GM23338 (cell line): ENCODE measurements around the gene SBF1.

Experiments
- CREB1 ChIP-seq: fragments of 250-450 bp; sonication (Bioruptor Pico); IDR thresholded peaks from 2 replicates; pipeline ENCODE4 v1.5.0; 2020; ENCODE audit warnings: low read depth, mild to moderate bottlenecking, moderate library complexity
- EZH2phosphoT487 ChIP-seq: fragments of 200-600 bp; sonication (generic); IDR thresholded peaks from one replicate; pipeline ENCODE4 v1.8.1; 2018; ENCODE audit warnings: antibody characterized with exemption; ENCODE audit not compliant: unreplicated experiment
- TF ChIP-seq, protein P1 (sequence below), 2 experiments: fragments of 200-600 bp in 1 of 2; sonication (generic) in 1 of 2; conservative IDR thresholded peaks; 2 replicates each; pipeline versions ENCODE4 v1.5.1 to v1.6.1; 2016 to 2017; ENCODE audit warnings: antibody characterized with exemption in 2 of 2, low read depth in 2 of 2, mild to moderate bottlenecking in 2 of 2, moderate library complexity in 1 of 2

DNA sequence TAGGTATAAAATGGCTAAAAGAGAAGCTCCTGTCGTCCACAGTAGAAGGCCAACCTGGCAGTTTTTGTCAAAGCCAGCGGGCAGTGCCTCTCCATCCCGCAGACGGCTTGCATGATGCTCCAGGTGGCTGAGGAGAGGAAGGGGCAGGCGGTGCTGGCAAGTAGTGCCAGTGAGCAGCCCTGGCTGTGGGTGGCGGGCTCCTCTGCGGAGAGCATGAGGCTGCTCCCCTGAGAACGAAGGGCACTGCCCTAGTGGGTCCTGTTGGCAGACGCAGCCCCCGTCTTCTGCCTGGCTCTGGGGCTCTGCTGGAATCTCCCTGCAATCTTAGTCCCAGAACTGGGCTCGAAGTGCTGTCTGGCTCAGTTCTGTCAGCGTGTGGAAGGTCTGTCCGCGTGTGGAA, 50.9 kb downstream of the SBF1 start:
- no peak for TF ChIP-seq EZH2phosphoT487
- no peak for TF ChIP-seq CREB1 (CRISPR knock-in tag)
- TF ChIP-seq, protein P1, sequence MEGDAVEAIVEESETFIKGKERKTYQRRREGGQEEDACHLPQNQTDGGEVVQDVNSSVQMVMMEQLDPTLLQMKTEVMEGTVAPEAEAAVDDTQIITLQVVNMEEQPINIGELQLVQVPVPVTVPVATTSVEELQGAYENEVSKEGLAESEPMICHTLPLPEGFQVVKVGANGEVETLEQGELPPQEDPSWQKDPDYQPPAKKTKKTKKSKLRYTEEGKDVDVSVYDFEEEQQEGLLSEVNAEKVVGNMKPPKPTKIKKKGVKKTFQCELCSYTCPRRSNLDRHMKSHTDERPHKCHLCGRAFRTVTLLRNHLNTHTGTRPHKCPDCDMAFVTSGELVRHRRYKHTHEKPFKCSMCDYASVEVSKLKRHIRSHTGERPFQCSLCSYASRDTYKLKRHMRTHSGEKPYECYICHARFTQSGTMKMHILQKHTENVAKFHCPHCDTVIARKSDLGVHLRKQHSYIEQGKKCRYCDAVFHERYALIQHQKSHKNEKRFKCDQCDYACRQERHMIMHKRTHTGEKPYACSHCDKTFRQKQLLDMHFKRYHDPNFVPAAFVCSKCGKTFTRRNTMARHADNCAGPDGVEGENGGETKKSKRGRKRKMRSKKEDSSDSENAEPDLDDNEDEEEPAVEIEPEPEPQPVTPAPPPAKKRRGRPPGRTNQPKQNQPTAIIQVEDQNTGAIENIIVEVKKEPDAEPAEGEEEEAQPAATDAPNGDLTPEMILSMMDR (conservative IDR thresholded peaks at IDR 0.05; ENCODE audit: low read depth in 2 of 2), result no peak
